ENCODE data around the gene ST6GALNAC3.

GRCh38 chr1:76227621-76228020 is 153.1 kb downstream of the ST6GALNAC3 start:
- TF ChIP-seq POLR2AphosphoS5 (IDR thresholded peaks at IDR 0.05; ENCODE audit: low read depth, low read length), result no peak
- no peak for TF ChIP-seq POLR2A (IDR thresholded peaks at IDR 0.05; ENCODE audit: low read depth, low read length)
- no peak for TF ChIP-seq TAF1 (IDR thresholded peaks at IDR 0.05; ENCODE audit: borderline replicate concordance, low read depth, low read length)
